GM18526 (cell line): Measurements from ENCODE around the gene GNPTG.

Experiments
- POLR2A ChIP-seq: IDR thresholded peaks from 3 replicates; pipeline ENCODE4 v1.6.1; 2011; ENCODE audit not compliant: insufficient read length; ENCODE audit errors: extremely low read depth

GNPTG gene

DNA sequence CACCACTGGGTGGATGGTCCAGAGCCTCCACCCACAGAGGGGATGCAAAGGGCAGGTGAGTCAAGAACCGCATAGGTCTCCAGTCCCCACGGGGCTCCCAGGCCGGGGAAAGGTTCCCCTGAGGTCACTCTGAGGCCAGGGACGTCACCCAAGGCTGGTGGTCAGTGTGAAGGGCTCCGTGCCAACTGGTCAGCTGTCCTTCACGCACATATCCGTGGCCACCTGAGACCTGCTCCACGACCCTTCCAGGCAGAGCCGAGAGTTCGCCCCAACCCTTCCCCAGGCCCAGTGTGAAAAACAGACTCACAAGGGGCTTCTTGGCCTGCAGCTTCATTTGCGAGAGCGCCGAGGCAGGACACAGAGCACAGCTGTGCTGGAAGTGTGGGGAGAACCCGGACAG lies 2.8 kb upstream of the GNPTG start:
- TF ChIP-seq POLR2A = no peak

DNA sequence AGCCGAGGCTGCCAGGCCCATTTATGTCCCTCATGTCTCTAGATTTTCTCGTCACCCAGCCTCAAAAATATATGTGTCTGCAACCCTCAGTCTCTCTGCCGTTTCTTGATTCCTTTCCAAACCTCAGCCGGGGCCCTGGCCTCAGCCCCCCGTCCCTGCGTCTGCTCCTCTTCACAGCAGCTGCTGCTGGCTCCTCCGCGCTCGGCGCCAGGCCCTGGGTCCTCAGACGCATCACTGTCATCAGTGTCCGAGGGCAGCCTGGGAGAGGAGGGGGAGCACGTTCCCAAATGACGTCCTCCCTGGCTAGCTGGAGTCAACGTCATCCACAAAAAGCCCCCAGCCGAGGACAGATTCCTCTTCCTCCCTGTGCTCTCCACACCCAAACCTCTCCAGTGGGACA lies 2.4 kb upstream of the GNPTG start:
- no peak for TF ChIP-seq POLR2A

DNA sequence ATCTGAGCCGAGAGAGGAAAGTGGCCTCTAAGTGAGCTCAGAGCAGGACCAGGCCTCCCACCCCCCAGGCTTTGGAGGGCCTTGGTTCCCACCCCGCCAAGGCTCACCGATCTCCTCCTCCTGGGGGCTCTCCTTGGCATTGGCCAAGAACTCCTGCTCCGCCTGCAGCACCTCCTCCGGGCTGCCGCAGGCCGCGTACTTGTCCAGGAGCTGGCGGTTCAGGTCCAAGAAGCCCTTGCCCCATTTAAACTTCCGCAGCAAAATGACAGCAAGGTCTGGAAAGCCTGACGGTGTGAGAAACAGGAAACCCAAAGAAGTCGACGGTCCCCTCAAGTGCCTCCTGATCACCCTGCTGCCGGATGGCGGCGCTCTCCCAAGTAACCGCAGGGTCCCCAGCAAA lies 1.8 kb upstream of the GNPTG start:
- TF ChIP-seq POLR2A = no peak

DNA sequence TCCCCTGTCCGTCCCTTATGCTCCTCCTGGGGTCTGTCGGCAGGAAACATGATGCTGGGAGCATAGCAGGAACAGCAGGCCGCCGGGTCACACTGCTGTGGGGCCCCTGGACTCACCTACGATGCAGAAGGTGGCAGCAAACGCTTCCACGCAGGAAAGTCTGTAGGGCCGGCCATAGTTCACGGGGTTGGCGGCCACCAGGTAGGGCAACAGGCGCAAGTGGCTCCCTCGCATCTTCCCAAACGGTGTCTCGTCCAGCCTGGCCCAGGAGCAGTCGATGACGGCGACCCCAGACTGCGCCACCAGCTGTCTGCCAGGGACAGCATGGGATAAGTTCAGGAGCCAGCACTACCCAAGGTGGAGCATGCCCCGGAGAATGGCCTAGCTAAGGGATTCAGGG lies 1.0 kb upstream of the GNPTG start:
- TF ChIP-seq POLR2A = no peak

DNA sequence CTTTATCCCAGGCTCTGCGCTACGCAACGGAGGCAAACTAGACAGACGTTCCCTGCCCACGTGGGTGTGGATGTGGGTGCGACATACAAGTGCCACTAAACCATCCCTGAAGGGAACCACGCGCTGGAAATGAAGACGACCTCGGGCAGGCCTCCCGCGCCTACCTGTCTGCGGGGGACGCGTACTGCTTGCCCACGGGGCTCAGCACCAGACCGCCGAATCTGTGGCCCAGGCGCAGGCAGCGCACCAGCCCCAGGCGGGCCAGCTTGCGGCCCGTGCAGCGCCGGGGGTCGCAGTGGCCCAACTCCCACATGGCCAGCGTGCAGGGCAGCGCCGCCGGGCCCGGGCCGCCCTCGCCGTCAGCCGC lies 533 bp upstream of the GNPTG start:
- TF ChIP-seq POLR2A = no peak

DNA sequence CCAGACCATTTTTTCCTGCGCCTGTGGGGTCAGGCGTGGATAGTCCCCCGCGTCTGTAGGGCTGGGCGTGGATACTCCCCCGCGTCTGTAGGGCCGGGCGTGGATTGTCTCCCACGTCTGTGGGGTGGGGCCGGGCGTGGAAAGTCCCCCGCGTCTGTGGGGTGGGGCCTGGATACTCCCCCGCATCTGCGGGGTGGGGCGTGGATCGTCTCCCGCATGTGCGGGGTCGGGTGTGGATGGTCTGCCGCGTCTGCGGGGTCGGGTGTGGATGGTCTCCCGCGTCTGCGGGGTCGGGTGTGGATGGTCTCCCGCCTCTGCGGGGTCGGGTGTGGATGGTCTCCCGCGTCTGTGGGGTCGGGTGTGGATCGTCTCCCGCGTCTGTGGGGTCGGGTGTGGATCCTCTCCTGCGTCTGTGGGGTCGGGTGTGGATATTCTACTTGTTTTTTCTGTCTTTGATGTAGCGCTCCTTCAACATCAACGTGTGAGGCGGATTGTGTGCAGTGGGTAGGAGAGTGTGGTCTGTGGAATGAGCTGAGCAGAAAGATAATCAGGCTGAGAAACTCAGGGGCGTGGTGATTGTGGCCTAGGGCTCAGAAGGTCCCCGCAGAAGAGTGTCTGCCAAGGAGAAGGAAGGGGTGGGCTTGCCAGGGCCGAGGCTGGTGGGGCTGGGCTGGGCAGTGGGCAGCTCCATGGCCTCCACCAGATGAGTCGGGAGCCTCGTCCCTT lies 3.2 kb downstream of the GNPTG start:
- no peak for TF ChIP-seq POLR2A

DNA sequence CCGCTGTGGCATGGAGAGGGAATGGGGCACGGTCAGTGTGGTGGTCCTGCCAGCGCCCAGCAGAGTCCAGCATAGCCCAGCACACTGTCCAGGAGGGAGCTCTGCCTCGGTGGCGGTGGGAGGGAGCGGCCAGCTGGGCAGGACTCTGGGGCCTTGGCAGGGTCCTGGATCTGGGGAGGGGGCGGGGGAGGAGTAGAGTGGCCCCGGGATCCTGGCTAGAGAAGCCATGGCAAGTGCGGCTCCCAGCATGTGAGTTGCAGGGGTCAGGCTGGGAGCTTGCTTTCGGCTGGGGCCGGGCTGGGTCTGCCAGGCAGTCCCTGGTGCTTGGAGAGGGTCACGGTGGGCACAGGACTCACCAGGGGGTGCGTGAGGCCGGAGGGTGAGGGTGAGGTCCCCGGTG lies 3.9 kb downstream of the GNPTG start:
- no peak for TF ChIP-seq POLR2A

DNA sequence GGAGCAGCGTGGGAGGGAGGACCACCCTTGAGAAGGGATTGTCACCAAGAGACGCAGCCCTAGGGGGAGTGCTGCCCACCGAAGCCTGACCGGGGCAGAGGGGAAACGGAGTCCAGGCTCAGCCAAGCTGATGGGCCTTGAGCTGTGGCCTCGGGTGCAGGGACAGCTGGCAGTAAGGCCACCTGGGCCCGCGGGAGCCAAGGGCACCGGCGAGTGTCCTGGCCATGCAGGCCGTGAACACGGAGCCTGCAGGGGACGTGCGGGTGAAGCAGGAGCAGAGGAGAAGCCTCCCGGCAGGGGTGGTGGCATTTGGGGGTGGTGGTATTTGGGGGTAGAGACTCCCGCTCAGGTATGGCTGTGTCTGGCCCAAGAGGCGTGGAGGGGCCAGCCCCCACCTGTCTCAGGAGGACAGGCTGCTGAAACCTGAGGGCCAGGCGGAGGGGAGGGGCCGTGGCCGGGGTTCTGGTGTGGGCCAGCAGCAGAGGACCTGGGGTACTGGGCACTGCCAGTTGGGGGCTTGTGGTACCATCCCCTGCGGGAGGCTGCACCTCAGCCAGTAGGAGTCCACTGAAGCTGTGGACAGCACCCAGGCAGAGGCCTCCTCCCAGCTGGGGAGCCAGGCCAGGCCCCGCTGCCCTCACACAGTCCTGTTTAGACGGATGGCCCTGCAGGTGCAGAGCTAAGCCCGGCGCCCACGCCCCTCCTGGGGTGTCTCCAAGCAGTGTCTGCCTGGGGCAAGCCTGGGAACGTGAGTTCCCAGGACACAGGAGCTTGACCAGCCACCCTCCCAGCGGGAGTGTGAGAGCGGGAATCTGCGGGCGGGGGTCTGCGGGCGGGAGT lies 4.5 kb downstream of the GNPTG start:
- no peak for TF ChIP-seq POLR2A

DNA sequence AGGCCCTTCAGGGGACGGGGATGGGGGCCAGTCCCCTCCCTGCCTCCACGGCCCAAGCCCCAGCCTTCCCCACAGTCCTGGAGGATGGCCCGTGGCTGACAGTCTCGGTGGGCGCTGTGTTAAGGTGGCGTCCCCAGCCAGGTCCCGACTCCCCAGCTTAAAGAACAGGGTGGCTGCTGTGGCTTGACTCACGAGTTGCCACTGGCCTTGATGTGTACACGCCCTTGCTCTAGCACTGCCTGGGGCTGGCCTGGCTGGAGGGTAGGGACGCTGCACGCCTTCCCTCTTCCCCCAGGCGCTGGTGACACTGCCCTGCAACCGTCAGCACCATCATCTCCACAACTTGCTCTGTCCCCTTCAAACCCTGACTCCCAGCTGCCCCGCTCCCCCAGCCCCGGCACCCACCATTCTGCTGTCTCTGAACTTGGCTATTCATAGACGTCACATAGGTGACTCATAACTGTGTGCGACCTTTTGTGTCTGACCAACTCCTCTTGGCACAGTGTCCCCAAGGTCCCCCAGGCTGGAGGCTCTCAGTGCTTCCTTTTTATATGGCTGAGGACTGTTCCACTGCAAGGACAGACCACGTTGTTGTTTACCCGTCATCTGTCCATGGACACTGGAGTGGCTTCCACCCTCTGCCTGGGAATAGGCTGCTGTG lies 6.3 kb downstream of the GNPTG start:
- no peak for TF ChIP-seq POLR2A

DNA sequence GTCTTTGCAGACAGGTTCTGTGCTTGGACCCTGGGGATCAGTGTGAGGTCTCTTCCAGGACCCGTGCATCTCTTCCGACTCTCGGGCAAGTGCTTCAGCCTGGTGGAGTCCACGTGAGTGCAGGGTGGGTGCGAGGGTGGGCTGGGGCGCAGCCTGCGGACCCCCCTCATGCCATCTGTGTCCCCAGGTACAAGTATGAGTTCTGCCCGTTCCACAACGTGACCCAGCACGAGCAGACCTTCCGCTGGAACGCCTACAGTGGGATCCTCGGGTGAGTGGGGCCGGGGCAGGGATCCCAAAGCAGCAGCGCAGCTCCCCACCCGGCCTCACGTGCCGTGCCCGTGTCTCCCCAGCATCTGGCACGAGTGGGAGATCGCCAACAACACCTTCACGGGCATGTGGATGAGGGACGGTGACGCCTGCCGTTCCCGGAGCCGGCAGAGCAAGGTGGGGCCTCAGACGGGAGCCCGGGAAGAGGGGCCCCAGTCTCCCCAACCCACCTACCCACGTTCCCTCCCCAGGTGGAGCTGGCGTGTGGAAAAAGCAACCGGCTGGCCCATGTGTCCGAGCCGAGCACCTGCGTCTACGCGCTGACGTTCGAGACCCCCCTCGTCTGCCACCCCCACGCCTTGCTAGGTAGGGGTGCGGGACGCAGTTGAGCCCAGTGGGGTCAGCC lies 10.1 kb downstream of the GNPTG start:
- no peak for TF ChIP-seq POLR2A

DNA sequence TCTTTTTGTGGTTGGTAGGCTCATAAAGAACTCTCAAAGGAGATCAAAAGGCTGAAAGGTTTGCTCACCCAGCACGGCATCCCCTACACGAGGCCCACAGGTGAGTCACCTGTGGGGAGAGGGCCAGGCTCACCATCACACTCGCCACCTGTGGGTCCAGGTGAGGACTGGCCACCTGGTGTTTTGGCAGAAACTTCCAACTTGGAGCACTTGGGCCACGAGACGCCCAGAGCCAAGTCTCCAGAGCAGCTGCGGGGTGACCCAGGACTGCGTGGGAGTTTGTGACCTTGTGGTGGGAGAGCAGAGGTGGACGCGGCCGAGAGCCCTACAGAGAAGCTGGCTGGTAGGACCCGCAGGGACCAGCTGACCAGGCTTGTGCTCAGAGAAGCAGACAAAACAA lies 11.1 kb downstream of the GNPTG start:
- TF ChIP-seq POLR2A = no peak

DNA sequence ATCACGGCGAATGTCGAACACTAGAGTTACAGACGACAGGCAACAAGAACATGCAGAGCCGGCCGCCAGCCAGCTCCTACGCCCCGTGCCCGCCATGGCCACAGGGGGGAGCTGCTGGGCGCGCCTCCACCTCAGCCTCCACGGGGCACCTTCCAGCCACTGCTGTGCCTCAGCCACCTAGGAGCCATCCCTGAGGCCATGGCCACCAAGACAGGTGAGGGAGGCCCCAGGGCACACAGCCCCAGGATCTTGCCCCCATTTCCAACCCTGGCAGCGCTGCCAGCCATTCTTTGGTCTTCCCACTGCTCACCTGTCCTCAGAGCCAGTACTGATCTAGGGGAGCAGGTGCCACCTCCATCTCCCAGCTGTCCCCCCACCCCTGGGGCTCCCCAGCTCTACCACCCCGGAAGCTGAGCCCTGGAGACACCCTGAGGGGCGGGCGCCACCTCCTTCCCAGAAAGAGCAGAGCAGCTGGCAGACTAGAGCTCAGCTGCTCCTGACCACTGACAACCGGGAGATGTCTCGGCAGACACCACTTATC lies 11.8 kb downstream of the GNPTG start:
- TF ChIP-seq POLR2A = no peak

DNA sequence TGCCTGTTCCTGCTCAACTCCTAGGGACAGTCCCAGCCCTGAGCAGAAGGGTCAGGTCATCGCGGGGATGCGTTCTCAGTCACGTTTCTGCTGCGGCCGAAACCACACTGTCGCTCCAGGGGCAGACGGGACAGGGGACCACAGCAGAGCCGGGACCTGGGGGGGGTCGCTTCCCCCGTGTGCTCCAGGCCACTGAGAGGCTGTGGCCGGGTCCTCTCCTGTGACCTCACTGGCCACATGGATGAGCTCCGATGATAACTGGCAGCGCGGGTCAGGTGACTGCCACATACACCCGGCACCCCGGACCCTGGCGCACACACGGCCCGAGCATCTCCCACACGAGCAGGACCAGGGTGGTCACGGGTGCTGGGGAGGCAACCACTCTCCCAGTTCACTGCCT lies 12.8 kb downstream of the GNPTG start:
- TF ChIP-seq POLR2A = no peak

DNA sequence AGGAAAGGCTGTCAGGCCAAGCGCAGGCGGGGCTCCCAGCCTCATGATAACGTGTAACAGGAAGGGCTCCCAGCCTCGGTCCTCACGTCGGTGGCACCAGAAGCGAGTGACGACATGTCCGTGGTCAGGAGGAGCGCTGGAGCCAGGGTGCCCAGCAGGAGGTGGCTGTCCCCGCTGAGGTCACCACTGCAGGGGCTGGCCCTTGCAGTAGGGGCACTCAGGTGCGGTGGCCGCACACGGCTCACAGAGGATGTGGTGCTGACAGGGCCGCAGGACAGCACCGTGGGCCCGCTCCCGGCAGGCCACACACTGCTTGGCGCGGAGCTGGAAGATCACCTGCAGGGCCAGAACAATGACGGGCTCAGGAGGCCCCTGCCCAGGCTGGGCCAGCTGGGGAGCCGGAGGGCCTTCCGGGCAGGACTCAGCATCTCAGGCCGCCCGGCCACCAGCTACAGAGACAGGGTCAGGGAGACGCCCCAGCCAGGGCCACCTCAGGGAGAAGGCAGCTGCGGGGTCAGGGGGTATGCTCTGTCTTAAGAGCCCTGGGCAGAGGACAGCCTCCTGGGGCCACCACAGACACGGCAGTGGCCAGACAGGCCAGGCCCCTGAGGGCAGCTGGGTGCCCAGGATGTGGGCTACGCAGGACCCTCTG lies 14.5 kb downstream of the GNPTG start:
- no peak for TF ChIP-seq POLR2A

DNA sequence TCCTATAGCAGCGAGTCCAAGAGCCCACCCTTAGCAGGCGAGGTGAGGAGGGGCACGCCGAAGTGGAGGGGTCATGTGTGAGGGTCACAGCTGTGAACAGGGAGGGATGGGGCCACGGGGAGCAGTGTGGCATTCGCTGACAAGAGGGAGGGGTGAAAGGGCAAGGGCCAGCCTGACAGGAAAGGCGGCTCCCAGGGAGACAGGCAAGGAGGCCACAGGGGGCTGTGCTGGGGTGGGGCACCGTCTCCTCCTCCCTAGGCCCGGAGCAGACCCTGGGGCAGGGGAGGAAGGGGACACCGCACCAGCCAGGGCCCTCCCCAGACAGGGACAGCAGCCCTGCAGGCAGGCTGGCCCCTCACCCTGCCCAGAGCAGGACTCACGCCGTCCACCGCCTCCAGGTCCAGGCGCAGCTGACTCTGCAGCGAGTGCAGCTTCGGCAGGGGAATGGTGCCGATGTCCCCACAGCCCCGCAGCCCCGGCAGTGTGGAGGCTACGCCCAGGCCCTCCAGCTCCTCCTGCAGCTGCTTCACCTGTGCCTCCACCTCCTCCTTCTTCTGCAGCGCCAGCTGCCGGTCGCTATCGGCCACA lies 15.1 kb downstream of the GNPTG start:
- no peak for TF ChIP-seq POLR2A
